ENCODE results near the gene SMPD4. TPM values are rescaled to one million over a fixed set of nuclear protein-coding genes. Genes with fewer than 3 reads are reported as not detected.
"Not testable (repeated sequence)": the region's sequence is repeated elsewhere in the genome, so short reads cannot be mapped to it uniquely, and the experiment has no call there.

SMPD4 gene
- total RNA-seq, 3 donors from 2014 or later, result 28.0 to 50.1 (median 41.3) TPM

- H3K4me3 ChIP-seq, result peak within 1 kb of the TSS; percentile 79 to 97 (median 93)
- not testable (repeated sequence) for H3K9me3 ChIP-seq, H3K4me1 ChIP-seq, H3K36me3 ChIP-seq, H3K27me3 ChIP-seq
- TF ChIP-seq, protein P1, sequence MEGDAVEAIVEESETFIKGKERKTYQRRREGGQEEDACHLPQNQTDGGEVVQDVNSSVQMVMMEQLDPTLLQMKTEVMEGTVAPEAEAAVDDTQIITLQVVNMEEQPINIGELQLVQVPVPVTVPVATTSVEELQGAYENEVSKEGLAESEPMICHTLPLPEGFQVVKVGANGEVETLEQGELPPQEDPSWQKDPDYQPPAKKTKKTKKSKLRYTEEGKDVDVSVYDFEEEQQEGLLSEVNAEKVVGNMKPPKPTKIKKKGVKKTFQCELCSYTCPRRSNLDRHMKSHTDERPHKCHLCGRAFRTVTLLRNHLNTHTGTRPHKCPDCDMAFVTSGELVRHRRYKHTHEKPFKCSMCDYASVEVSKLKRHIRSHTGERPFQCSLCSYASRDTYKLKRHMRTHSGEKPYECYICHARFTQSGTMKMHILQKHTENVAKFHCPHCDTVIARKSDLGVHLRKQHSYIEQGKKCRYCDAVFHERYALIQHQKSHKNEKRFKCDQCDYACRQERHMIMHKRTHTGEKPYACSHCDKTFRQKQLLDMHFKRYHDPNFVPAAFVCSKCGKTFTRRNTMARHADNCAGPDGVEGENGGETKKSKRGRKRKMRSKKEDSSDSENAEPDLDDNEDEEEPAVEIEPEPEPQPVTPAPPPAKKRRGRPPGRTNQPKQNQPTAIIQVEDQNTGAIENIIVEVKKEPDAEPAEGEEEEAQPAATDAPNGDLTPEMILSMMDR (IDR thresholded peaks at IDR 0.05), result peak; percentile 37 to 82 (median 40)
- peak within 1 kb of the TSS; percentile 91 to 92 for H3K27ac ChIP-seq
- intact Hi-C loops (cut with DNase I; ENCODE audit: low total_unique reads), result loop anchor here (10.0 kb wide), 1 partner anchor 1303 kb away; no protein-coding TSS in a partner anchor
- peak; percentile 67 to 82 for DNase-seq (ENCODE audit: low spot score in 2 of 2)
These were observed 679 bp upstream of the SMPD4 start, which contains the start of gene MZT2B for GRCh38 chr2:130181880-130182682. Gene MZT2B, plus strand, starts transcription at chr2:130182262. Its CDS starts 21 bp downstream, at chr2:130182283.

DNA sequence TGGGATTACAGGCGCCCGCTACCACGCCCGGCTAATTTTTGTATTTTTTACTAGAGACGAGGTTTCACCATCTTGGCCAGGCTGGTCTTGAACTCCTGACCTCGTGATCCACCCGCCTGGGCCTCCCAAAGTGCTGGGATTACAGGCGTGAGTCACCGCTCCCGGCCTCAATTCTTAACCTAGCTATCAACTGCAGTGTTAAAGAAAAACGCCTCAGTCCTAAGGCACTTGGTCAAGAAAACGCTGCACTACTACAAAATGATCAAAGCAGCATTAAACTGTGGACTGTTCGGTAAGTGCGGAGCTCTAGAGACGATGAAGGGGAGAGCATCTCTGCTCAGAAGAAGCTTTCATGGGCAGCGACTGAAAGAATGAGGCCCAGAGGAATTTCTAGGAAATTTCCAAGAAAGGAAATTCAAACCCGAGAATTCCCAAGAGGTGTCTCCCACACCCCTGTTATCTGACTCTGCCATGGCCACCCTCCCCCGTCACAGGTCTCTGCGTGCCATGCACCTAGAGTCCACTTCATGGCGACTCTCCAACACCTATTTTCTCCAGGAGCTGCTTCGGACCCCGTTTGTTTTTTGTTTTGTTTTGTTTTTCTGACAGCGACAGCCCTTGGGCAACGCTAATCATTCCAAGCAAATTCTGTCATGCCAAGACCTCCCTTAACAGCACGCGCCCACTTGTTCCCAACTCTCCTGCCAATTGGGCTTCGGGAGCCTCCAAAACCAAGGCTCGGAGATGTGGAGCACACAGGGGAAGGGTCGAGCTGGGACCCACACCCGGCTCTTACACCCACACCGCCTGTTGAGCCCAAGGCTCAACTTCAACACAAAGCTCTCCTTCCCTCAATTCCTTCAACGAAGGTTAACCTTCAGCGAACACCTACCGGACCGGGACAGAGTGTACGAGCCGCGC lies 738 bp downstream of the SMPD4 start:
- peak overlapping the region; percentile 91 to 92 for H3K27ac ChIP-seq
- H3K36me3 ChIP-seq; H3K4me1 ChIP-seq; H3K9me3 ChIP-seq; H3K27me3 ChIP-seq; DNase-seq (ENCODE audit: low spot score in 2 of 2): not testable (repeated sequence)
- intact Hi-C loops (cut with DNase I; ENCODE audit: low total_unique reads), result loop anchor here (10.0 kb wide), 1 partner anchor 1304 kb away; no protein-coding TSS in a partner anchor
- peak overlapping the region; percentile 79 to 97 (median 93) for H3K4me3 ChIP-seq

DNA sequence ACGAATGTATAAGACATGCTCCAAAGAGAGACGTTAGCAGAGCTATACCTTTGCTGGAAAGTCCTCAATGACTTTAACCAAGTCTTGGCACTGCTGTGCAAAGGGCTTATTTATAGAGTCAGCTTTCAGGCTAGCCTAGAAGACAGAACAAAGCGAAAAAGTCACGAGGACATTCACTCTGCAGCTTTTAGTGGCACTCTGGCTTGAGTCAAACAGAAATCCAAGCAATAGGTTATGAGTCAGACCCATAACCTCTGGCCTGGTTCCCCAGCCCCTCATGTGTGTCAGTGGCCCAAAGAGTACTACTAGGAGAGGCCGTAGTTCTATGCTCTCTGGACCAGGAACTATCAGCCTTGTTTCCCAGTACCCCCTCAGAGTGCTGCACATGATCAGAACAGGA lies 6.5 kb downstream of the SMPD4 start:
- H3K36me3 ChIP-seq; DNase-seq (ENCODE audit: low spot score in 2 of 2); intact Hi-C loops (cut with DNase I; ENCODE audit: low total_unique reads); H3K4me3 ChIP-seq; H3K9me3 ChIP-seq; H3K27ac ChIP-seq; H3K27me3 ChIP-seq; H3K4me1 ChIP-seq: not testable (repeated sequence)

GRCh38 chr2:130169896-130170295 lies 11.5 kb downstream of the SMPD4 start:
- no peaks in the 10 kb centered on the region for H3K36me3 ChIP-seq
- H3K4me1 ChIP-seq, result no peaks in the 10 kb centered on the region
- intact Hi-C loops (cut with DNase I; ENCODE audit: low total_unique reads), result no loop called here
- no peaks in the 10 kb centered on the region for H3K9me3 ChIP-seq
- no peak for DNase-seq (ENCODE audit: low spot score in 2 of 2)
- no peaks in the 10 kb centered on the region for H3K27me3 ChIP-seq
- no peak overlapping the region for H3K27ac ChIP-seq
- no peak overlapping the region for H3K4me3 ChIP-seq
- TF ChIP-seq, protein P1 (IDR thresholded peaks at IDR 0.05), result no peak
- no peak for TF ChIP-seq POLR2A (IDR thresholded peaks at IDR 0.05)
- no peak for TF ChIP-seq POLR2AphosphoS5 (IDR thresholded peaks at IDR 0.05)

DNA sequence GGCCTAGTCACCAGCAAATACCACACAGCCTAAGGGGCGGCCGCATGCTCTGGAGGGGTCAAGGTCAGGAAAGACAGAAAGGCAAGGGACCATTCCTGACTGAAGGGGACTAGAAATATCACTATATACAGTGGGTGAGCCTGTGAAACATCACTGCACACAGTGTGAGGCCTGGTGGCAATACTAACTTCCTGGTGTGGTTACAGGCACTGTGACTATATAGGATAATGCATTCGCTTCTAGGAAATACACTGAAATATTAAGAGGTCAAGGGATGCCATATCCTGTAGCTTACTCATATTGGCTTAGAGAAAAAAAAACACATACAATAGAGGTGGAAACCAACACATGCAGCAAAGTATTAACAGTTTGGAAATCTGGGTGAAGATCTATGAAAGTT lies 12.2 kb downstream of the SMPD4 start:
- H3K4me1 ChIP-seq; H3K9me3 ChIP-seq; H3K27ac ChIP-seq; DNase-seq (ENCODE audit: low spot score in 2 of 2); H3K4me3 ChIP-seq; H3K36me3 ChIP-seq; intact Hi-C loops (cut with DNase I; ENCODE audit: low total_unique reads); H3K27me3 ChIP-seq: not testable (repeated sequence)

DNA sequence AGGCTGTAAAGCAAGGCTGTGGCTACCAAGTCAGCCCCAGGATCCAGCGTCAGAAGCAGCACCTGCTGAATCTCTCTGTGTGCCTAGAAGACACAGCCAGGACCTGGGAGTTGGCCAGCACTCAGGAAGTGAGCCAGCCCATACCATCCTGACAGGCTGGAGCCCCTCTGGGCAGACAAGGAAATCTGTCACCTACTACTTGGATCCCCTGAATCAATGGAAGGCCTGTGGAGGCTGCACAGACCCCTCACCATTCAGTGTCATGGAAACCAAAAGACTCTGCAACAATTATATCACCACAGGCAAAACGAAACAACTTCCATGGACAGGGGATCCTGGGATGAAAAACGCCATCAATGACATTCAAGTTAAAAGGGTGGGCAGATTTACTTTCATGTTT lies 14.8 kb downstream of the SMPD4 start:
- H3K4me3 ChIP-seq; H3K36me3 ChIP-seq; H3K27me3 ChIP-seq; H3K4me1 ChIP-seq; H3K27ac ChIP-seq; H3K9me3 ChIP-seq; DNase-seq (ENCODE audit: low spot score in 2 of 2); intact Hi-C loops (cut with DNase I; ENCODE audit: low total_unique reads): not testable (repeated sequence)

Data from breast epithelium (tissue), 4 donors.